Fibroblast of the aortic adventitia (primary cell): ENCODE data around the gene NBEA. TPM values are rescaled to one million over a fixed set of nuclear protein-coding genes. Genes with fewer than 3 reads are reported as not detected.
"Not testable (repeated sequence)": the region's sequence is repeated elsewhere in the genome, so short reads cannot be mapped to it uniquely, and the experiment has no call there.

ENCODE experiments used
- DNase-seq: peaks from one replicate; pipeline ENCODE4 v3.0.0-alpha.2; 2010; ENCODE audit warnings: low read depth
- H3K4me3 ChIP-seq: 2 replicates; pipeline ENCODE4 v1.5.1; 2011; ENCODE audit warnings: low read depth, mild to moderate bottlenecking, control low read depth, low read length, moderate library complexity
- total RNA-seq: library from RNA; depleted of rRNA; stranded (reverse); fragments of >200 nt; gene quantifications from 2 replicates; pipeline ENCODE4 v1.2.3, GENCODE V29; 2012; ENCODE audit warnings: low replicate concordance
- TF ChIP-seq, protein P1 (sequence below): IDR thresholded peaks from 2 replicates; pipeline ENCODE4 v1.5.1; 2011; ENCODE audit warnings: mild to moderate bottlenecking, low read length, control low read depth, inconsistent platforms; ENCODE audit not compliant: insufficient read depth

The NBEA gene
- total RNA-seq, 1 donor: 6.9 TPM

DNA sequence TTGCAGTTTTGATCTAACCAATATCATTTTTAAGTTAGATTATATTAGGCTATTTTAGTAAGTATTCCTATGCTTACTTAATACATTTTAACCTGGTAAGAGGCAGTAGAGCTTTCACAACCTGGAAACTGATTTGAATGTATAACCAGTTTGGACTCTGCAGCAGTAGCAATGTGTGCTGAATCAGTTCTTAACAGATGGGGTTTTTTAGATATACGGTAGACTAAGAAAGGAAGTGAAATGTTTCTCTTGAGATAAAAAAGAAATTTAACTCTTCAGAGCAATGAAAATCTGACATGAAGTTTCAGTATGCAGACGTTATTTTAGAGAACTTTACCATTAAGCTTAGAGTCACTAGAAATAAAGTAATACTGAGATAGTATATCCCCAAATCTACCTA, 2.7 kb downstream of the NBEA start:
- TF ChIP-seq, protein P1, sequence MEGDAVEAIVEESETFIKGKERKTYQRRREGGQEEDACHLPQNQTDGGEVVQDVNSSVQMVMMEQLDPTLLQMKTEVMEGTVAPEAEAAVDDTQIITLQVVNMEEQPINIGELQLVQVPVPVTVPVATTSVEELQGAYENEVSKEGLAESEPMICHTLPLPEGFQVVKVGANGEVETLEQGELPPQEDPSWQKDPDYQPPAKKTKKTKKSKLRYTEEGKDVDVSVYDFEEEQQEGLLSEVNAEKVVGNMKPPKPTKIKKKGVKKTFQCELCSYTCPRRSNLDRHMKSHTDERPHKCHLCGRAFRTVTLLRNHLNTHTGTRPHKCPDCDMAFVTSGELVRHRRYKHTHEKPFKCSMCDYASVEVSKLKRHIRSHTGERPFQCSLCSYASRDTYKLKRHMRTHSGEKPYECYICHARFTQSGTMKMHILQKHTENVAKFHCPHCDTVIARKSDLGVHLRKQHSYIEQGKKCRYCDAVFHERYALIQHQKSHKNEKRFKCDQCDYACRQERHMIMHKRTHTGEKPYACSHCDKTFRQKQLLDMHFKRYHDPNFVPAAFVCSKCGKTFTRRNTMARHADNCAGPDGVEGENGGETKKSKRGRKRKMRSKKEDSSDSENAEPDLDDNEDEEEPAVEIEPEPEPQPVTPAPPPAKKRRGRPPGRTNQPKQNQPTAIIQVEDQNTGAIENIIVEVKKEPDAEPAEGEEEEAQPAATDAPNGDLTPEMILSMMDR: no peak
- no peak for DNase-seq
- H3K4me3 ChIP-seq: no peak overlapping the region

DNA sequence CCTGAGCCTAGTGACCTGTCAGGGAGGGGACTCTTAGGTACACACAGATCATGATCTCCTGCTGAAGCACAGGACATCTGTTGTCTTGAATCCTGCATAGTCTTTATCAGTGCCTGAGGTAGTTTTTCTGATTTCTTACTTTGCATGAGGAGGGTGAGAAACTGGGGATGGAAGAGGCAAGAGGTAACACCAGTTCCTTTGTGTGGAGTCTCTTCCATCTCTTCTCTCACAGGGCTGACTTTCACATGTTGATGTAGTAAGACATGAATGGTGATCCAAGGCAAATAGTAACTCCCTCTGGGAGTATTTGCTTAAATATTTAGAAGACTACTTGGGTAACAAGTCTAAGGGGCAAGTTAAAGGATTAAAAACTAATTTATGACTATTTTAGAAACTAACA, 9.5 kb downstream of the NBEA start:
- no peak for DNase-seq
- TF ChIP-seq, protein P1: no peak
- H3K4me3 ChIP-seq: no peak overlapping the region

- H3K4me3 ChIP-seq: no peak overlapping the region
- no peak for DNase-seq
- TF ChIP-seq, protein P1: no peak
Observed at GRCh38 chr13:34959489-34959888, 17.4 kb downstream of the NBEA start.

- no peak overlapping the region for H3K4me3 ChIP-seq
- no peak for DNase-seq
- TF ChIP-seq, protein P1: no peak
Observed at GRCh38 chr13:34964558-34964957, 22.5 kb downstream of the NBEA start.

GRCh38 chr13:34967851-34968562, 25.9 kb downstream of the NBEA start:
- no peak for DNase-seq
- TF ChIP-seq, protein P1: no peak
- no peak overlapping the region for H3K4me3 ChIP-seq

GRCh38 chr13:34969539-34969938, 27.5 kb downstream of the NBEA start:
- not testable (repeated sequence) for DNase-seq, H3K4me3 ChIP-seq

GRCh38 chr13:34970961-34971360, 28.9 kb downstream of the NBEA start:
- TF ChIP-seq, protein P1: no peak
- DNase-seq: no peak
- no peak overlapping the region for H3K4me3 ChIP-seq
